PC-3 (cell line): ENCODE results near the gene BBS2. TPM values are rescaled to one million over a fixed set of nuclear protein-coding genes. Genes with fewer than 3 reads are reported as not detected.

ENCODE experiments used
- ATAC-seq: fragments of 200-7000 bp; cut with Tn5 transposase; 2 replicates; pipeline ENCODE4 v1.9.1; 2020; ENCODE audit warnings: mild to moderate bottlenecking, moderate library complexity
- BruUV-seq: library from RNA; stranded (reverse); fragments of 400-500 nt; replicated peaks from 2 replicates; lab custom pipeline; 2021; lab: Mats Ljungman, UMichigan
- CTCF ChIA-PET: fragments of 300-600 bp; sonication (Branson Sonifier 250); formaldehyde crosslinking; loops from one replicate; lab custom pipeline; 2022; ENCODE audit warnings: antibody characterized with exemption; lab: Charles Lee
- POLR2A ChIA-PET: fragments of 300-600 bp; sonication (Branson Sonifier 250); formaldehyde crosslinking; loops from one replicate; lab custom pipeline; 2022; ENCODE audit warnings: antibody characterized with exemption; ENCODE audit not compliant: unreplicated experiment; lab: Charles Lee
- DNase-seq: peaks from one replicate; pipeline ENCODE4 v3.0.0-alpha.2; 2015
- H2AFZ ChIP-seq: fragments of 300-600 bp; sonication (generic); 2 replicates; pipeline ENCODE4 v1.6.0; 2016; ENCODE audit warnings: antibody characterized with exemption, low read length
- H3F3A ChIP-seq: fragments of 300-600 bp; sonication (generic); one replicate; pipeline ENCODE4 v1.6.0; 2017; ENCODE audit warnings: antibody characterized with exemption, low read length, control low read depth, mild to moderate bottlenecking; ENCODE audit not compliant: unreplicated experiment
- H3K27ac ChIP-seq: fragments of 300-600 bp; sonication (generic); 2 replicates; pipeline ENCODE4 v1.5.1; 2016; ENCODE audit warnings: mild to moderate bottlenecking, low read length
- H3K27me3 ChIP-seq: fragments of 300-600 bp; sonication (generic); 2 replicates; pipeline ENCODE4 v1.6.1; 2016; ENCODE audit warnings: low read length, mixed read lengths
- H3K36me3 ChIP-seq: fragments of 300-600 bp; sonication (generic); 2 replicates; pipeline ENCODE4 v1.6.1; 2016; ENCODE audit warnings: low read depth, mixed run types, low read length, mixed read lengths
- H3K4me1 ChIP-seq: fragments of 300-600 bp; sonication (generic); 2 replicates; pipeline ENCODE4 v1.5.1; 2016; ENCODE audit warnings: low read length; ENCODE audit not compliant: insufficient read depth
- H3K4me2 ChIP-seq: fragments of 300-600 bp; sonication (generic); 2 replicates; pipeline ENCODE4 v1.6.0; 2016; ENCODE audit warnings: low read length
- H3K4me3 ChIP-seq: fragments of 300-600 bp; sonication (generic); 2 replicates; pipeline ENCODE4 v1.5.1; 2016; ENCODE audit warnings: mild to moderate bottlenecking, low read length, mixed read lengths
- H3K79me2 ChIP-seq: fragments of 300-600 bp; sonication (generic); 2 replicates; pipeline ENCODE4 v1.6.1; 2017; ENCODE audit warnings: low read length, mixed read lengths
- H3K9ac ChIP-seq: fragments of 300-600 bp; sonication (generic); 2 replicates; pipeline ENCODE4 v1.6.0; 2016; ENCODE audit warnings: mild to moderate bottlenecking, low read length
- H3K9me2 ChIP-seq: fragments of 300-600 bp; sonication (generic); replicated peaks from 2 replicates; pipeline ENCODE4 v1.6.1; 2016; ENCODE audit warnings: mixed run types, low read length, mixed read lengths
- H3K9me3 ChIP-seq: fragments of 300-600 bp; sonication (generic); 2 replicates; pipeline ENCODE4 v1.6.1; 2016; ENCODE audit warnings: low read length, mixed read lengths
- H4K20me1 ChIP-seq: fragments of 300-600 bp; sonication (generic); 2 replicates; pipeline ENCODE4 v1.6.1; 2016; ENCODE audit warnings: low read length, mixed read lengths
- CTCF ChIP-seq: fragments of 300-600 bp; sonication (generic); conservative IDR thresholded peaks from 2 replicates; pipeline ENCODE4 v1.5.1; 2017; ENCODE audit warnings: antibody characterized with exemption, low read depth, mild to moderate bottlenecking, low read length
- EZH2 ChIP-seq: fragments of 300-600 bp; sonication (generic); IDR thresholded peaks from one replicate; pipeline ENCODE4 v1.6.1; 2017; ENCODE audit warnings: antibody characterized with exemption, mild to moderate bottlenecking, low read length; ENCODE audit not compliant: unreplicated experiment
- EZH2phosphoT487 ChIP-seq: fragments of 300-600 bp; sonication (generic); IDR thresholded peaks from 2 replicates; pipeline ENCODE4 v1.6.1; 2018; ENCODE audit warnings: mild to moderate bottlenecking, antibody characterized with exemption, low read length, borderline replicate concordance
- intact Hi-C: fragments of 100-400 bp; cut with micrococcal nuclease; formaldehyde crosslinking; loops from 2 replicates; pipeline ENCODE4 v1.9.0; 2023
- total RNA-seq: library from RNA; depleted of rRNA; stranded (reverse); fragments of >200 nt; gene quantifications from 2 replicates; pipeline ENCODE4 v1.2.3, GENCODE V29; 2014; rRNA removed

The BBS2 gene
- total RNA-seq, 1 experiment from 2014 or later: 19.2 TPM

- CTCF ChIA-PET: no interaction called here
- no peaks in the 10 kb centered on the region for H3K79me2 ChIP-seq
- no peak overlapping the region for H3K4me3 ChIP-seq
- no peak overlapping the region for H3K27ac ChIP-seq
- H3K36me3 ChIP-seq: peaks cover 22% of the 10 kb centered on the region
- H3K9me2 ChIP-seq: no peaks in the 10 kb centered on the region
- no peaks in the 10 kb centered on the region for H3F3A ChIP-seq
- no peaks in the 10 kb centered on the region for H3K27me3 ChIP-seq
- no peaks in the 10 kb centered on the region for H3K9me3 ChIP-seq
- intact Hi-C loops: no loop called here
- no peaks in the 10 kb centered on the region for H3K4me1 ChIP-seq
- ATAC-seq (no peak), DNase-seq (no peak)
- no TSS peak for BruUV-seq
- TF ChIP-seq CTCF (no peak), EZH2phosphoT487 (no peak), EZH2 (no peak)
- POLR2A ChIA-PET: no interaction called here
- H3K9ac ChIP-seq: no peak overlapping the region
- H2AFZ ChIP-seq: no peak overlapping the region
- H3K4me2 ChIP-seq: no peak overlapping the region
- no peaks in the 10 kb centered on the region for H4K20me1 ChIP-seq
Measured at GRCh38 chr16:56436258-56436657, 83.6 kb downstream of the BBS2 start.

Other genes starting within 250 kb of the BBS2 start
- gene AMFR, start 94.5 kb downstream of the BBS2 start, total RNA-seq: 98.9 and 107 TPM in 2 replicates
- 44.5 and 109 TPM in 2 replicates for gene NUDT21, start 68.7 kb downstream of the BBS2 start, total RNA-seq
- gene OGFOD1, start 68.5 kb downstream of the BBS2 start, total RNA-seq: 46.4 and 55.5 TPM in 2 replicates
- not detected in 2 replicates for gene MT4, start 45.0 kb upstream of the BBS2 start, total RNA-seq
- not detected in 2 replicates for gene MT3, start 69.5 kb upstream of the BBS2 start, total RNA-seq
- gene MT2A, start 88.6 kb upstream of the BBS2 start, total RNA-seq: 683 and 758 TPM in 2 replicates
- gene MT1E, start 105.8 kb upstream of the BBS2 start, total RNA-seq: not detected in 2 replicates
- gene MT1M, start 112.6 kb upstream of the BBS2 start, total RNA-seq: 1.3 and 1.5 TPM in 2 replicates
- gene MT1A, start 118.6 kb upstream of the BBS2 start, total RNA-seq: not detected in 2 replicates
- not detected in 2 replicates for gene MT1B, start 131.9 kb upstream of the BBS2 start, total RNA-seq
- gene MT1F, start 137.9 kb upstream of the BBS2 start, total RNA-seq: 15.2 and 27.3 TPM in 2 replicates
- gene MT1G, start 148.0 kb upstream of the BBS2 start, total RNA-seq: not detected in 2 replicates
- not detected in 2 replicates for gene MT1H, start 149.8 kb upstream of the BBS2 start, total RNA-seq
- gene MT1X, start 162.4 kb upstream of the BBS2 start, total RNA-seq: 83.8 and 120 TPM in 2 replicates
- gene NUP93, start 210.1 kb upstream of the BBS2 start, total RNA-seq: 94.5 and 98.6 TPM in 2 replicates